ENCODE data around the gene ARL13B. TPM values are rescaled to one million over a fixed set of nuclear protein-coding genes. Genes with fewer than 3 reads are reported as not detected.

The ARL13B gene
- total RNA-seq, 4 donors from 2014 or later = 4.9 to 23.6 (median 14.0) TPM

GRCh38 chr3:94011233-94011711 is 31.3 kb downstream of the ARL13B start:
- TF ChIP-seq, protein P1, sequence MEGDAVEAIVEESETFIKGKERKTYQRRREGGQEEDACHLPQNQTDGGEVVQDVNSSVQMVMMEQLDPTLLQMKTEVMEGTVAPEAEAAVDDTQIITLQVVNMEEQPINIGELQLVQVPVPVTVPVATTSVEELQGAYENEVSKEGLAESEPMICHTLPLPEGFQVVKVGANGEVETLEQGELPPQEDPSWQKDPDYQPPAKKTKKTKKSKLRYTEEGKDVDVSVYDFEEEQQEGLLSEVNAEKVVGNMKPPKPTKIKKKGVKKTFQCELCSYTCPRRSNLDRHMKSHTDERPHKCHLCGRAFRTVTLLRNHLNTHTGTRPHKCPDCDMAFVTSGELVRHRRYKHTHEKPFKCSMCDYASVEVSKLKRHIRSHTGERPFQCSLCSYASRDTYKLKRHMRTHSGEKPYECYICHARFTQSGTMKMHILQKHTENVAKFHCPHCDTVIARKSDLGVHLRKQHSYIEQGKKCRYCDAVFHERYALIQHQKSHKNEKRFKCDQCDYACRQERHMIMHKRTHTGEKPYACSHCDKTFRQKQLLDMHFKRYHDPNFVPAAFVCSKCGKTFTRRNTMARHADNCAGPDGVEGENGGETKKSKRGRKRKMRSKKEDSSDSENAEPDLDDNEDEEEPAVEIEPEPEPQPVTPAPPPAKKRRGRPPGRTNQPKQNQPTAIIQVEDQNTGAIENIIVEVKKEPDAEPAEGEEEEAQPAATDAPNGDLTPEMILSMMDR (IDR thresholded peaks at IDR 0.05) = no peak
- no peak for TF ChIP-seq POLR2A (IDR thresholded peaks at IDR 0.05)
- no peak overlapping the region for H3K27ac ChIP-seq
- no peak for DNase-seq
- H3K9me3 ChIP-seq = no peaks in the 10 kb centered on the region
- intact Hi-C loops (cut with DNase I; ENCODE audit: low total_unique reads) = no loop called here
- H3K27me3 ChIP-seq = no peaks in the 10 kb centered on the region
- H3K4me1 ChIP-seq = no peaks in the 10 kb centered on the region
- H3K36me3 ChIP-seq = no peaks in the 10 kb centered on the region
- H3K4me3 ChIP-seq = no peak overlapping the region

DNA sequence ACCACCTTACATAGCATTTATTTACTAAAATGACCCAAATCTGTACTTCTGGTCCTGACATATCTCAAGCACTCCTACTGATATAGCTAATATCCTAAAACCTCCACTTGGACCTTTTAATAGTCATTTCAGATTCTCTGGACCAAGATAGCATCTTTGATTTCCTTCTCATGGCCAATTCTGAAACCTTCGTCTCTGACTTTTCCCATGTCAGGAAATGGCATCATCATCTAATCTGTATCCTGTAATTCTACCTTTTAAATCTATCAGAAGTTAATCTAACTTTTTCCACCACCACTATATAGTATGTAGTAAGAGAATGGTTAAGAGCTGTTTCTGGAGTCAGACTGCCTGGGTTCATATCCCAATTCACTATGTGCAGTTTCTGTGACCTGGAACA is 32.2 kb downstream of the ARL13B start:
- Histone ChIP-seq H3K27ac (no peak overlapping the region), H3K4me1 (no peaks in the 10 kb centered on the region), H3K4me3 (no peak overlapping the region), H3K36me3 (no peaks in the 10 kb centered on the region), H3K9me3 (no peaks in the 10 kb centered on the region), H3K27me3 (no peaks in the 10 kb centered on the region)
- DNase-seq = no peak
- intact Hi-C loops (cut with DNase I; ENCODE audit: low total_unique reads) = no loop called here
- no peak for TF ChIP-seq POLR2A (IDR thresholded peaks at IDR 0.05)
- TF ChIP-seq, protein P1 (IDR thresholded peaks at IDR 0.05) = no peak

- no peaks in the 10 kb centered on the region for H3K27me3 ChIP-seq
- no peaks in the 10 kb centered on the region for H3K9me3 ChIP-seq
- H3K4me1 ChIP-seq = no peaks in the 10 kb centered on the region
- intact Hi-C loops (cut with DNase I; ENCODE audit: low total_unique reads) = no loop called here
- no peaks in the 10 kb centered on the region for H3K36me3 ChIP-seq
- H3K4me3 ChIP-seq = no peak overlapping the region
- no peak for DNase-seq
- TF ChIP-seq POLR2A (IDR thresholded peaks at IDR 0.05) = no peak
- H3K27ac ChIP-seq = no peak overlapping the region
Measured at GRCh38 chr3:94015025-94015424, 35.1 kb downstream of the ARL13B start.

GRCh38 chr3:94019659-94020058 is 39.7 kb downstream of the ARL13B start:
- Histone ChIP-seq H3K4me3 (no peak overlapping the region), H3K27me3 (no peaks in the 10 kb centered on the region), H3K4me1 (no peaks in the 10 kb centered on the region), H3K9me3 (no peaks in the 10 kb centered on the region), H3K27ac (no peak overlapping the region), H3K36me3 (no peaks in the 10 kb centered on the region)
- TF ChIP-seq, protein P1 (IDR thresholded peaks at IDR 0.05) = no peak
- TF ChIP-seq POLR2A (IDR thresholded peaks at IDR 0.05) = no peak
- intact Hi-C loops (cut with DNase I; ENCODE audit: low total_unique reads) = no loop called here
- DNase-seq = no peak

- no peaks in the 10 kb centered on the region for H3K36me3 ChIP-seq
- DNase-seq = no peak
- intact Hi-C loops (cut with DNase I; ENCODE audit: low total_unique reads) = no loop called here
- H3K4me3 ChIP-seq = no peak overlapping the region
- H3K27me3 ChIP-seq = no peaks in the 10 kb centered on the region
- no peak overlapping the region for H3K27ac ChIP-seq
- TF ChIP-seq POLR2A (IDR thresholded peaks at IDR 0.05) = no peak
- TF ChIP-seq, protein P1 (IDR thresholded peaks at IDR 0.05) = no peak
- no peaks in the 10 kb centered on the region for H3K4me1 ChIP-seq
- no peaks in the 10 kb centered on the region for H3K9me3 ChIP-seq
Measured at GRCh38 chr3:94020293-94020692, 40.3 kb downstream of the ARL13B start.

GRCh38 chr3:94024385-94024784 is 44.4 kb downstream of the ARL13B start:
- no peaks in the 10 kb centered on the region for H3K4me1 ChIP-seq
- no peaks in the 10 kb centered on the region for H3K36me3 ChIP-seq
- no peak for DNase-seq
- no peak overlapping the region for H3K4me3 ChIP-seq
- H3K27ac ChIP-seq = peak overlapping the region; percentile 22 to 66
- no peaks in the 10 kb centered on the region for H3K9me3 ChIP-seq
- no peaks in the 10 kb centered on the region for H3K27me3 ChIP-seq
- intact Hi-C loops (cut with DNase I; ENCODE audit: low total_unique reads) = no loop called here
- TF ChIP-seq, protein P1 (IDR thresholded peaks at IDR 0.05) = no peak
- no peak for TF ChIP-seq POLR2A (IDR thresholded peaks at IDR 0.05)

All from uterus (tissue), 4 donors.